ENCODE measurements around the gene MYO3B.
"Not testable (repeated sequence)": the region's sequence is repeated elsewhere in the genome, so short reads cannot be mapped to it uniquely, and the experiment has no call there.

The MYO3B gene

GRCh38 chr2:170579511-170579910, 401.6 kb downstream of the MYO3B start:
- no peak for DNase-seq

DNA sequence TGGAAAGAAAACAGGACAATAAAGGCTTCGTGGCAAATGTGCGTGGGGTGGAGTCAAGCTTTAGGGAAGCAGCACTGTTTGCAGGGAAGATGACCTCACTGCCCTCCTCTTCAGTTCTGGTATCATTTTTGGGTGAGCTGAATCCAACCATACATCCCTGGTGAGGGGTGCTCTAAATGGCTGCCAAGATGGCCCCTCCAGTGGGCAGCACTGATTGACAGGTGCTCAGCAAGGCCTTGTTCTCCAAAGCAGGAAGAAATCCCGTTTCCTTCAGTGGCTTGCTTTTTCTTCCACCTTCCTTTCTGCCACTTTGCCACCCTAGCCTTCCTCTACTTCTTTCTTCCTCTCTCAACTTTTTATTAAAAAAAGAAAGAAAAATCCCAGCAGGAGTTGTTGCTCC, 404.4 kb downstream of the MYO3B start:
- DNase-seq = no peak

- no peak for DNase-seq
These were observed 405.0 kb downstream of the MYO3B start for GRCh38 chr2:170582751-170583463.

- no peak for DNase-seq
These were observed 407.1 kb downstream of the MYO3B start for GRCh38 chr2:170585067-170585466.

- no peak for DNase-seq
These were observed 408.7 kb downstream of the MYO3B start for GRCh38 chr2:170586571-170587095.

DNA sequence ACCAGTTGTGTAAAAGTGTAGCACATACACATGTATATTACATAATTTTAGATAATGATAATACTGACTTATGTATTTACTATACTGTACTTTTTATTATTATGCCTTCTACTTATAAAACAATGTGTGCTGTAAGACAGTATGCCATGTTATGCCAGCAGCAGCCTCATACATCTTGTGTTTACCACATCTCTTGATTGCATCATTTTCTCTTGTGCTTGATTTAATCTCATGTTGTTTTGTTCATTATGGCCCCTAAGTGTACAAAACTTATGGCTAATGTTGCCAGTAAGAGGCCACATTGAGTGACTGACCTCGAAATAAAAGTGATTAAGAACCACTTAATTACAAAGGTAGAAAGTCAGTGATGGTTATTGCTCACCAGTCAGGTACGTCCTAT, 409.2 kb downstream of the MYO3B start:
- DNase-seq = no peak

- no peak for DNase-seq
These were observed 410.0 kb downstream of the MYO3B start for GRCh38 chr2:170587922-170588321.

GRCh38 chr2:170588729-170589128, 410.8 kb downstream of the MYO3B start:
- no peak for DNase-seq

DNA sequence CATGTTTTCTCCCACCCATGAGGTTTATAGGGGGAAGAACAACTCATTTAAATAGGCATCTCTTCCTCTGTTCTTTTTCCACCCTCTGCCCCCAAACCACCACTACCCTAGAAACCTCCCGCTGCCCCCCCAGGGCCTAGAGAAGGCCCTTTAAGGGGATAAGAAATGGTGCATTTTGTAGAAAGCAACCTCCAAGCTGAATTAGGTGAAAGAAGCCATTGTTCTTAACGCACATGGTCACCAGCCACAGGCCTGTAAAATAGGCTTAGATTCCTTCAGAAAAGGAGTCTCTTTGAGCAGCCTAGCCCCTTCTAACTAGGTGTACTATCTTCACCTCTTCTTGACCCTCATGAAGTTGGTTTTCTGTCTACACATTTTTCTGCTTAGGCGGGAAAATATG, 418.6 kb downstream of the MYO3B start:
- no peak for DNase-seq

- DNase-seq = no peak
These were observed 420.1 kb downstream of the MYO3B start for GRCh38 chr2:170598067-170598395.

GRCh38 chr2:170601489-170601888, 423.5 kb downstream of the MYO3B start:
- no peak for DNase-seq

- DNase-seq = no peak
These were observed 427.9 kb downstream of the MYO3B start for GRCh38 chr2:170605862-170606261.

- no peak for DNase-seq
These were observed 429.2 kb downstream of the MYO3B start for GRCh38 chr2:170607171-170607570.

- no peak for DNase-seq
These were observed 432.7 kb downstream of the MYO3B start for GRCh38 chr2:170610615-170611014.

- not testable (repeated sequence) for DNase-seq
These were observed 441.0 kb downstream of the MYO3B start for GRCh38 chr2:170618948-170619347.

- DNase-seq = not testable (repeated sequence)
These were observed 457.1 kb downstream of the MYO3B start for GRCh38 chr2:170635094-170635493.

DNA sequence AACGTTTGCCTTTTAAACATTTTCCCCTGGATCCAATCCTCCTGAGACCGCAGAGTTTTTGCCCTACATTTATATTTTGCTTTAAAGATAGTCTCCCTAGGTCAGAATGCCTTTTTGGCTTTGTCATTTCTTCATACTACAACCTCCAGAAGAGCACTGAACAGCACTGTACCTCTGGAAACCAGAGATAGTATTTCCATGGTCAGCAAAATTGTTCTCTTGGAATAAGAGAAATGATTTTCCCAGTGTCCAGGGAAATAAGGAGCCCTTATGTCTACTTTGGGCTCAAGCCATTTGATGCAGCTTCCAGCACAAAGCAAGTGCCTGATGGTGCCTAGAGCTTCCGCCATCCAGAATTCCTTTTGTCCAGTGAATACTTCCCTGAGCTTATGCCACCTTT, 461.7 kb downstream of the MYO3B start:
- no peak for DNase-seq

GRCh38 chr2:170641961-170642360, 464.0 kb downstream of the MYO3B start:
- DNase-seq = no peak

DNA sequence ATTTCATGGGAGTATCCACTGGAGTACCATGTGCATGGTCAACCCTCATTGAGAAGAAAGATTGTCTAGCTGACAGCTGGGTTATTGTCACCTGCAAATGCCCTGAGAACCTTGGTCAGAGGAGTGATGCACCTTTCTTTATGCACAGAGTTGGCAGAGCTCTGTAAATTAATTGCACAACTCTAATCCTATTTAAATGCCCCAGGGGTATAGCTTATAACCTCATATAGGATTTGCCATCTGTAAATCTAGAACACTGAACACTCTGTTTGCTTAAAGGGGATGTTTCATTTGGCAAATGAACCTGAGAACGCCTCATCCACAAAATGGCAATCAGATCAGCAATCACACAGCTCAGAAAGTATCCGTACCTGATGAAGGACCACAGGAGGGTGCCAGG, 465.4 kb downstream of the MYO3B start:
- DNase-seq = no peak

GRCh38 chr2:170647741-170648436, 469.9 kb downstream of the MYO3B start:
- DNase-seq = no peak

GRCh38 chr2:170651624-170652325, 473.8 kb downstream of the MYO3B start:
- no peak for DNase-seq

DNA sequence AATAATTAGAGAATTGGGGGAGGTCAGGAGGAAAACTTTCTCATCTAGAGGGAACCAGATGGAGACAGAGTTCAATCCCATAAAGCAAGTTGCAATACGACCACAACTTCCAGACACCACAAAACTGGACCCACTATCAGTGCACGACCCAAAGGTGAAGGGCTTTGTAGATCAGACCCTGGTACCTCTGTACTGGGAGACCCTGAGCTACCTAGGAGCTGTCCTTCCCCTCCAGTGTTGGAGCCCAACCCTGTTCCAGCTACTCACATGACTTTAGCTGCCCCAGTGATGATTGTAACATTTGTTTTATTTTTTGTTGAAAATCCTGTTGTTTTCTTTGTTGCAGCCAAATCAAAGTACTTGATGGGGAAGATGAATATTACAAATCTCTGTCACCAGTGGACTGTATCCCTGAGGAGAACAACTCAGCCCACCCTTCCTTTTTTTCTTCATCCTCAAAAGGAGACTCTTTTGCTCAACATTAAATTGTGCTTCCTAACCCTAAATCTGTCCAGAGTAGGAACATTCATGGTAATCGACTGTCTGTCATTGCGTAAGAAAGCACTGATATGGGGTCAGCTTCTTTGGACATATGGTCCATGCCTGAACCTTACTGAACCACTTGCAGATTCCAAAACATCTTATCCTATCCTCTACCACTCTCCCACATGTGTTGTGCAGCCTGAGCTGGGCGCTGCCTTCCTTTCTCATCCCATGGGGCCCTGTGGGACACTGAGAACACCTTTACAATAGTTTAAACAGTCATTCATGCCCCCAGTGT, 474.9 kb downstream of the MYO3B start:
- DNase-seq = no peak

GRCh38 chr2:170656669-170657068, 478.7 kb downstream of the MYO3B start:
- no peak for DNase-seq
